ENCODE results near the gene TES.

Gene TES

DNA sequence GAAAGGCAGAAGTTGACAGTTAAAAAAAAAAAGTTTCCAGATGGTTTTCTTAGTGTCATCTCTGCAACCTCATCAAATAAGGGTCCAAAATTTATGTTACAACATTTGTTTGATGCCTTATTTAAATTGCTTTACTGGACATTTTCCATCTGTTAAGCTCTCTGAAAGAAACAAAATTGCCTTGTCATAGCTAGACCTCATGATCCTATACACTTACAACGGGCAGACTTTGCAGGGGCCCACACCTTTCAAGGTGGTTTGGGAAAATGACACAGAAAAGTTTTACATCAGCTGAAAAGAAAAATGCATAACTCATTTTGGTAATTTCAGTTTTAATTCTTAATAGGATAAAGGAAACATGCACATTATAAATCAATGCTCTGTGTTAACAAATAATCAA lies 1.4 kb upstream of the TES start:
- Histone ChIP-seq H3K27ac (no peak overlapping the region), H3K27me3 (replicated peaks) (no peaks in the 10 kb centered on the region), H3K4me3 (ENCODE audit: low read depth, low read length) (no peak overlapping the region), H3K36me3 (replicated peaks) (no peaks in the 10 kb centered on the region)
- TF ChIP-seq, protein P1, sequence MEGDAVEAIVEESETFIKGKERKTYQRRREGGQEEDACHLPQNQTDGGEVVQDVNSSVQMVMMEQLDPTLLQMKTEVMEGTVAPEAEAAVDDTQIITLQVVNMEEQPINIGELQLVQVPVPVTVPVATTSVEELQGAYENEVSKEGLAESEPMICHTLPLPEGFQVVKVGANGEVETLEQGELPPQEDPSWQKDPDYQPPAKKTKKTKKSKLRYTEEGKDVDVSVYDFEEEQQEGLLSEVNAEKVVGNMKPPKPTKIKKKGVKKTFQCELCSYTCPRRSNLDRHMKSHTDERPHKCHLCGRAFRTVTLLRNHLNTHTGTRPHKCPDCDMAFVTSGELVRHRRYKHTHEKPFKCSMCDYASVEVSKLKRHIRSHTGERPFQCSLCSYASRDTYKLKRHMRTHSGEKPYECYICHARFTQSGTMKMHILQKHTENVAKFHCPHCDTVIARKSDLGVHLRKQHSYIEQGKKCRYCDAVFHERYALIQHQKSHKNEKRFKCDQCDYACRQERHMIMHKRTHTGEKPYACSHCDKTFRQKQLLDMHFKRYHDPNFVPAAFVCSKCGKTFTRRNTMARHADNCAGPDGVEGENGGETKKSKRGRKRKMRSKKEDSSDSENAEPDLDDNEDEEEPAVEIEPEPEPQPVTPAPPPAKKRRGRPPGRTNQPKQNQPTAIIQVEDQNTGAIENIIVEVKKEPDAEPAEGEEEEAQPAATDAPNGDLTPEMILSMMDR (IDR thresholded peaks at IDR 0.05; ENCODE audit: low read depth, low read length, missing control alignments), result no peak
- in situ Hi-C loops (cut with HindIII; ENCODE audit: low pct_ligation_motif_present, low sequenced_read_pairs), result no loop called here
- no peak for DNase-seq

DNA sequence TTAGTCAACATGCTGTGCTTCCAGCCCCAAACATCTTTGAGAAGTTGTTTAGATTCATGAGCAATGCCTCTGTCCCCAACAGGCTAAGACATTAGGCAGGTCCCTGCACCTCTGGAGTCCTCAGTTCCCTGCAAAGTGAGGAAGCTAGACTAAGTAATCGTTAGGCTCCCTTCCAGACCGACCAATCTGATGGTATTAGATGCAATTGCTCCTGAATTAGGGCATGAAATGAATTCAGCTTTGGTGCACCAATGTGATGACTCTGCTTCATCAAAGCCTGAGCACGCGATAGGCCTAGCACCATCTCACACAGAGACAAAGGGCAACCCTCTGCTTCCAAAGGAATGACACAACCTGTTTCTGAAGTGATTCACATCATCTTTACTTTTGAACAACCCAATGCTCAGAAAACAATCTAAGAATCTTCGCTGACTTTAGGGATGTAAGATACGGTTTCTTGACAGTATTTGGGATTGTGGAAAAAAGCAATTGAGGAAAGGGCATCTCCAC lies 723 bp upstream of the TES start:
- Histone ChIP-seq H3K27me3 (replicated peaks) (no peaks in the 10 kb centered on the region), H3K36me3 (replicated peaks) (no peaks in the 10 kb centered on the region), H3K27ac (peak overlapping the region; percentile 95), H3K4me3 (ENCODE audit: low read depth, low read length) (peak overlapping the region; percentile 89)
- DNase-seq, result no peak
- TF ChIP-seq, protein P1 (IDR thresholded peaks at IDR 0.05; ENCODE audit: low read depth, low read length, missing control alignments), result no peak
- in situ Hi-C loops (cut with HindIII; ENCODE audit: low pct_ligation_motif_present, low sequenced_read_pairs), result no loop called here

DNA sequence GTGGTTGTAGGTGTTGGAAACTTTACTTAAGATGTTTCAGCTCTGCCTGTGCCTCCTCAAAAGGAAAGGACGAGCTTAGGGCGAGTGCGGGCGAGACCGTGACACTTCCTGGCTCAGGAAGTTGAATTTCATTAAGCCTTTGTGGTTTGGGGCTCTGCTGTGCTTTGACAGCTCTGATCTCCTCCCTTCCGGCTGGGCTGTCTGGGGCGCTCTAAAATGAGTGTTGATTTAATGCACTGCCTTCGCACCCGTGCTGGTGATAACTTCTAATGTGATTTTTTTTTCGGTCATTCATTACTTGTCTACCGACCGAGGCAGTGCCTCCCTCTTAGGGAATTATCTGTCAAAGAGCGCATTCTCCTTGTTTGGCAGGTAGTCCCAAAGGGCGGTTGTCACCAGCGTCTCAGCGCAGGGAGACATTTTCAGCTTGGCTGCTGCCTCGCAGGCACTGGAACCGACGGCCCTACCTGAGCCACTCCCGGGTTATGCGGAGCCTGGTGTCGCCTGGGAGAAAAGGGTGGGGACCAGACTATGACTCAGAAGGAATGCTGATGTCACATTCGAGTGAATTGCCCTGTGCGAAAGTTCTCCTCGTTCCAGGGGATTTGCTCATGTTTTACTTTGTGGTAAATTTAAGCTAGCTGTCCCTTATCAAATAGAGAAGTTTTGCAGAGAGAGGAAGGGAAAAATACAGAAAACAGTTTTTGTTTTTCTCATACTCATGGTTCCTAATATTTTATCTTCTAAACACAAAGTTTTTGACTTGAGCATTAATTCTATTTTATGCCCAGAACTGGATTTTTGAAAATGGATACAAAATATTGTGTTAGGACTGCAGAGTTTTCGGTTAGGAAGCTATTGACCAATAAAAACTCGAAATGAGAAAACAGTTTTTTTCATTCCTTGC lies 920 bp downstream of the TES start:
- Histone ChIP-seq H3K27me3 (replicated peaks) (no peaks in the 10 kb centered on the region), H3K4me3 (ENCODE audit: low read depth, low read length) (peak overlapping the region; percentile 89), H3K27ac (peak overlapping the region; percentile 95), H3K36me3 (replicated peaks) (no peaks in the 10 kb centered on the region)
- in situ Hi-C loops (cut with HindIII; ENCODE audit: low pct_ligation_motif_present, low sequenced_read_pairs), result no loop called here
- peak; percentile 94 for DNase-seq
- TF ChIP-seq, protein P1 (IDR thresholded peaks at IDR 0.05; ENCODE audit: low read depth, low read length, missing control alignments), result no peak

DNA sequence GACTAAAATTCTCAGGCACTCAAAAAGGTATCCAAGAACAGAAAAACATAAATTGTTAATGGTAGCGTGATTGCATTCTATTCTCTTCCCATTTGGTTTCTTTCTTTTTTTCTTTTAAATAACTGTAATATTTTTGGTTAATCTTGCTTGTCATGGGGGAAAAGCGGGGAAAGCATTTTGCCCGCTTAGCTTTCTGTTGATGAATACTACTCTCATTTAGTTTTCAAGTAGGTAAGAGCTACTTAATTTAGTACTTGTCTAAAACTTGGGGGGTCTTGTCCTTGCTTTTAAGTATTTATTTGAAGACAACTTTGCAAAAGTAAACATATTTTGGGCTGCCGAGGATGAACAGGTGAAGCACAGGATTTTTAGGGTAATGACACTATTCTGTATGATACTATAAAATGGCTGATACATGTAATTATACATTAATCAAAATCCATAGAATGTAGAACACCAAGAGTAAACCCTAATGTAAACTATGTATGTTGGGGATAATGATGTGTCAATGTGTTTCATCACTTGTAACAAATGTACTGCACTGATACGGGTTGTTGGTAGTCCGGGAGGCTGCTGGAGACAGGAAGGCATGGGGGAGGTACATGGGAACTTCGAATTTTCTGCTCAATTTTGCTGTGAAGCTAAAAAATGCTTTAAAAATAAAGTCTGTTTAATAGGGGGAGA lies 1.7 kb downstream of the TES start:
- DNase-seq, result no peak
- peak overlapping the region; percentile 95 for H3K27ac ChIP-seq
- peak overlapping the region; percentile 89 for H3K4me3 ChIP-seq (ENCODE audit: low read depth, low read length)

DNA sequence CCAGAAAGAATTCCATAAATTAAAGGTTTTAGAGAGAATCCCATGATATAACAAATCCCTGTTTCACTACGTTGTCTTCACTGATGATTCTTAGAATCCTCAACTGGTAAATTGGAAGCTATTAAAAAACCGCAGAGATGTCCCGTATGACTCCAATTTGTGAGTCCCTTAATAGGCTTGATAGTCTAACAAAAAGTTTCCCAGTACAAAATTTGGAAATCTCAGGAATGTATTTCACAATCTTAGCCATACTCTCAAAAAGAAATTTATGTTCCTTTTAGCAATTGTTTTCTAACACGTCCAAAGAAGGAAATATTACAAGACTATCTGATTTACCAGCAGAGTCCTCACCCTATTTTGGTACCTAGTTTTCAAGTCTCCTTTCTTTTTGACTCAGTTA lies 2.5 kb downstream of the TES start:
- Histone ChIP-seq H3K36me3 (replicated peaks) (no peaks in the 10 kb centered on the region), H3K4me3 (ENCODE audit: low read depth, low read length) (peak overlapping the region; percentile 89), H3K27me3 (replicated peaks) (no peaks in the 10 kb centered on the region), H3K27ac (peak overlapping the region; percentile 95)
- in situ Hi-C loops (cut with HindIII; ENCODE audit: low pct_ligation_motif_present, low sequenced_read_pairs), result no loop called here
- TF ChIP-seq, protein P1 (IDR thresholded peaks at IDR 0.05; ENCODE audit: low read depth, low read length, missing control alignments), result no peak
- no peak for DNase-seq

More for the DNA sequence above, 1.7 kb downstream of the TES start:
- Histone ChIP-seq H3K27me3 (replicated peaks) (no peaks in the 10 kb centered on the region), H3K36me3 (replicated peaks) (no peaks in the 10 kb centered on the region)
- in situ Hi-C loops (cut with HindIII; ENCODE audit: low pct_ligation_motif_present, low sequenced_read_pairs), result no loop called here
- TF ChIP-seq, protein P1 (IDR thresholded peaks at IDR 0.05; ENCODE audit: low read depth, low read length, missing control alignments), result no peak

Measured in brain microvascular endothelial cell (primary cell).